HG03571 (cell line): ENCODE measurements around the gene GIMAP1.

Source experiments
- ATAC-seq: cut with Tn5 transposase; IDR thresholded peaks from one replicate; pipeline ENCODE4 v1.9.1; 2021; ENCODE audit not compliant: unreplicated experiment

GIMAP1 gene

DNA sequence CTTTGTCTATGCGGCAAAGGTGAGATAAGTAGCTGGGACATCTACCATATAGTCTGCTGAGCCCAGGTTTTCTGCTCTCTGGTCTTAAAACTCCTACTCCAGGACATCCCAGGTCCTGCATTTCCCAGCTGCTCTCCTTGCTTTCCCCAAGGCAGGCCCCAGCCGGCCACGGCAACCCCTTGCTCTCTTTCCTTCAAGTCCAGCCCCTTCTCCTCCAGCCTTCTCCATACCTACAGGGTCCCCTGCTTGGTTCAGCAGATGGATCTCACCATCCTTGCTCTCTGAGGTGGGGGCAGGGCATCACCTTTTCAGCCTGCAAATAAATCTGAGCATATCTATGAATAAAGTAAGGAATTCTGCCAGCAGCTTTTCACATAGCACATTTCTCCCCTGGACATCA, 29.5 kb downstream of the GIMAP1 start:
- ATAC-seq, result no peak

DNA sequence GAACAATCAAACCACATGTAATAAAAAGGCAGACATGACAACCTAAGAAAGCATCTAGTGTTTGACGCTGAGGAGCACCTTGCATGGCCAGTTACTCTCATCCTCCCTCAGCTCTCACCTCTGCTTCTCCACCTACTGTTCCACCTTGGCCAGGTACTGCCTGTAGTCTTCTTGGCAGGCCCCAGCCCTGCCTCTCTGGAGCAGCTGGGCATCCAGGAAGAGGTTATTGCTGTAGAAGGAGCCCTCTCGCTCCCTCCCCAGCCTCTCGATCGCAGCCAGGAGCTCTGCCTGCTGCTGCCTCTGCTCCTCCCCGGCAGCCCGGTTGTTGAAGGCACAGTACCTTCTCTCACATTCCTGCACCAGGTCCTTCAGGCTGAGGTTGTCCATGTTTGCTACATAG, 30.5 kb downstream of the GIMAP1 start:
- ATAC-seq, result no peak

DNA sequence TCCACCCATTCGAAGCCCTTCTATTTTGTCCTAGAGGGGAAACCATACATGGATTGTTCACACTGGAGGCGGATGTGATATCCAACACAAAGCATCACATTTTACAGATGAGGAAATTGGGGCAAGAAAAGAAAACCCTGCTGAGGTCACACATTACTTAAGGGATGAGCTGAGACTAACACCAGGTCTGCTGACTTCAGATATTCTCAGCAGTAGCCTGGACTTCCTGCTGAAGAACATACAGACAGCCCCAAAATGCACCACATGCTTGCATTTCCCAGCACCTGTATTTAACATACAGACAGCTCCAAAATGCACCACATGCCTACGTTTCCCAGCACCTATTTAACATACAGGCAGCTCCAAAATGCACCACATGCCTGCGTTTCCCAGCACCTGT, 32.0 kb downstream of the GIMAP1 start:
- ATAC-seq, result no peak

DNA sequence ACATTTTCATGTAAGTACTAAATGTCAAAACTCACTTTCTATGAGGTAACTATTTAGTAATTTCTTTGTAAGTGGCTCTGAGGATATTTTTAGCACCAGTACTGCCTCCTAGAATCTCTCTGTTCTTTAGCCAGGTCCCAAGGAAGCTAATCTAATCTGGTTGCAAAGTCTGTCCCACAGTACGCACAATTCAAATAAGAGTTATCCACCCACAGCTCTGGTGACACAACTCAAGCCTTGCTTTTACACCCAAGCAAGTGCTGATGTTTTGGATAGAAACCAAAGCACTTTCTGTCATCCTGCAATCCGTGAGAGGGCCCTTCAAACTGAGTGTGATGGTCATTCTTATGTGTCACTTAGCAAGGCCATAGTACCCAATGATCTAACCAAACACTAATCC, 35.3 kb downstream of the GIMAP1 start:
- no peak for ATAC-seq

DNA sequence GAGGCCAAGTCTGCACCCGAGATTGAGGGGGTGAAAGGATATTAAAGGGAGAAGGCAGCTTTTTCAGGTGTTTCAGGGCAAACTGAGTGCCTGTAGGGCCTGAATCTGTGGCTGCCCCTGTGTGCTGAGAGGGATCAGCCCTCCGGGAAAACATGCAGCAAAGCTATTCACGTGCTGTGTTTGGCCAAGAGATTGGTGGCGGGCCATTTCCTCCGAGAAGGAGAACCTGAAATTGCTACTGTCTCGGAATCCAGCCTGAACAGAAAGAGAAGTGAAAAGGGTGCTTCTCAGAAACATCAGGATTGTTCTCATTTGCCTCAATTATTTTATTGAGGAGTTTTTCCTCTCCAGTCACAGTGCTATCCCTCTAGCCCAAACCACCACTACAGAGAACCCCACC, 36.8 kb downstream of the GIMAP1 start:
- ATAC-seq, result no peak

DNA sequence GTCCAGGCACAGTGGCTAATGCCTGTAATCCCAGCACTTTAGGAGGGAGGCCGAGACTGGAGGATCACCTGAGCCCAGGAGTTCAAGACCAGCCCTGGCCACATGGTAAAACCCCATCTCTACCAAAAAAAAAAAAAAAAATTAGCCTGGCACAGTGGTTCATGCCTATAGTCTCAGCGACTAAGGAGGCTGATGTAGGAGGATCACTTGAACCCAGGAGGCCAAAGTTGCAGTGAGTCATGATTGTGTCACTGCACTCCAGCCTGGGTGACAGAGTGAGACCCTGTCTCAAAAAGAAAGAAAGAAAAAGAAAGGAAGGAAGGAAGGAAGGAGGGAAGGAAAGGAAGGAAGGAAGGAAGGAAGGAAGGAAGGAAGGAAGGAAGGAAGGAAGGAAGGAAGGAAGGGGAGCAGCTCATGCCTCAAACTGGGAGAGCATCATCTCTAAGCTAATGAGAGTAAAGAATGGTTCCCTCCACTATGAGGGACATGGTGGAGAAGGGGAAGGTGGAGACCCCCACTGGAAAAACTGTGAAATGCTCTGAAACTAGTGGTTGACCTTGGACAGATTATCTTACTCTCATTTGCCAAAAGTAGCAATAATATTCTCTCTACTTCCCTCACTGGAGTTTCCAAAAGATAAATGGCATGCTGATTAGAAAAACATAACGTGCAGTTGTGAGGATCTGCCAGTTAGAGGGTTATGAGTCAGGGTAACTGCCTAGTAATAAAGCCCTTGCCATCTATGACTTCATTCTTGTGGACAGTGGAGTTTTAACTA, 37.6 kb downstream of the GIMAP1 start:
- no peak for ATAC-seq

DNA sequence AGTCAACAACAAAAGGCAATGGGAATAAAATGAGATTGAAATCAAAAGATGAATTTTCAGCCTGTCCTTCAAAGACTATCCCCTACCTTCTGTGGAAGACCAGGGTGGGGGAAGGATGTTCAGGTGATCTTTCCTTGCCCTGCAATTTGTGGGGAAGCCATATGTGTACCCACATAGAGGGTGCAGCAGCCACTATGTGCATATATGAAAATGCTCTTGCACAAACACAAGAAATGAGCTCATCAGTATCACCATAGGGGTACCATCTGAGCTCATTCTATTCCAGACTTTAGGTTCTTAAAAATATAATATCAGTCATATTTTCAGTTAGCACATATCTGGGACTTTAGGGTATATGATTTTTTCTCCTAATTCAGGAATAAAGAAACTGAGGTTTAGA, 38.5 kb downstream of the GIMAP1 start:
- ATAC-seq, result no peak

DNA sequence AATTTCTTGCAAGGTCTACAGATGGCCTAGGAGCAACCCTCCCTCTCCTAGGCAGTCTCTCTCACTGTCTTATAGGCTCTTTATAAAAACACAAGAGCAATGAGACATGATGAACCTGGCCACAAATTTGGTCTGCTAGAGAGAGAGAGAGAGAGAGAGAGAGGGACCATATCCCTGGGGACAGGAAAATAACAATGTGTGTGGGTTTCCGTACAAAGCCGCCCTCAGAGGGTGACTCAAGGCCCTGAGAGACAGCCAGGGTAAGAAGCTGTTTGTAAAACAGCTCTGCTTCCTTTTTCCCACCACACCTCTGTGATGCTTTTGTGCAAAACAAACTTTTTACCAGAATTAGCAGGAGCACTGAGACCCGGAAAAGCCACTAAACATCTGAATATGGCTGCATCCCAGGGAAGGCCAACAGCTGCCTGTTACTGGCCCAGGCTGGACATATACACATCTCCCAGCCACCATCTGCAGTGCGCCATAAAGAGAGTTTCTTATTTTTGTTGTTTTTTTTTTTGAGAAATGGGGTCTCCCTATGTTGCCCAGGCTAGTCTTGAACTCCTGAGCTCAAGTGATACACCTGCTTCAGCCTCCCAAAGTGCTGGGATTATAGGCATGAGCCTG, 39.2 kb downstream of the GIMAP1 start:
- no peak for ATAC-seq

DNA sequence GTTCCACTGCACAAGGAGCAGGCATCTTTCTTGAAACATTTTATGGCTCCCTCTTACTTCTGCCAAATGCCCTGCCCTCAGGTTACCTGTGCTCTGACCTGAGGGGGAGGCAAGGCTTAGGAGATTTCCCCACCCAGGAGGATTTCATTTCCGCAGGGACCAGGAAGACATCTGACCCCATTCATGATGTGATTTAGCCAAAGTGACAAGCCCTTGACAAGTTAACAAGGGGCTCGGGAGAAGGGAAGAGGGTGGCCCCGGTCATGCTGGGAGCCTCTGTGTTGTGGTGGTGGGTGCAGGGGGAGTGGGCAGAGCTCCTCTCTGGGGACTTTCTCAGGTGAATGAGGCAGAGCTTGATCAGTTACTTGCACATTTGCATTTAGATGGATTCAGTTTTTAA, 39.8 kb downstream of the GIMAP1 start:
- no peak for ATAC-seq

DNA sequence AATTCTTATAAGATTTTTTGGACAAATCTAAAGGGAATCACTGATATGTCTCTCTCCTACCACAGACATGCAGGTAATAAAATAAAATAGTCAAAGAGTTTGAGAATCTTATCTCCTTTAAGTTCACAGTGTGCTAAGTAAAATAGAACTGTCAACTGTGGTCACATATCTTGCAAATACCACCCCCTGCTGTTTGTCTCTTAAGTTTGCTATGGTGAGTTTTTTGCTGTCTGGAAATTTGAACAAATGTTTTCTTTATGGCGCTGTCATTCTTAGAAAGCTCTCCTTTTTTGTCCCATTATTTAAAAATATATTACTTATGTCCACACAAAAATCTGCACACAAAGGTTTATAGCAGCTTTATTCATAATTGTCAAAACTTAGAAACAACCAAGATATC, 40.4 kb downstream of the GIMAP1 start:
- no peak for ATAC-seq

DNA sequence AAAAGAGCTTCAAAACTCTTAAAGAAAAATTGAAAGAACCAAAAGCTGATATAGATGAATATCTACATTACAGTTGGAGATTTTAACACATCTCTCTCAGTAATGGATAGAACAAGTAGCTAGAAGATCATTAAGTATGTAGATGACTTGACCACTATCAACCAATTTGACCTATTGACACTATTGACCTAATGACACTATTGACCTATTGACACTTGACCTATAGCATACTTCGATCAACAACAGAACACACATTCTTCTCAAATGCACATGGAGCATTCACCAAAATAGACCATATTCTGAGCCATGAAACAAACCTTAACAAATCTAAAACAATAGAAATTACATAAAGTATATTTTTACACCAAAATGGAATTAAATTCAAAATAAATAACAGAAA, 43.1 kb downstream of the GIMAP1 start:
- no peak for ATAC-seq

DNA sequence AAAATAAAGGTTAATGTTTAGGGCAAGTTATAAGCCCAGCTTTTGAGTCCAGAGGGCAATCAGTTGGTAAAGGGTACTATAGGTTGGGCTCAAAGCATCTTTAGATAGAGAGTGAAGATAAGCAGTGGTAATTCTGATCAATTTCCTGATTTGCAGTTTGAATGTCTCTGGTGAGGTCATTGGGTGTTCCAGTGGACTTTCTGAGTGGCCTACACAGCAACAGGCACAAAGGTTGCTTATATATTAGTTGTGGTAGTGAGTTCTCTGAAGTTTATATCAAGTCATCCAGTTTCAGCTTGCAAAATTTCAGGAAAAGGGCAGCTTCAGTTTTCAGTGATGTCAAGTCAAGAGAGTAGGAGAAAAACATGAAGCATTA, 49.9 kb downstream of the GIMAP1 start:
- no peak for ATAC-seq

DNA sequence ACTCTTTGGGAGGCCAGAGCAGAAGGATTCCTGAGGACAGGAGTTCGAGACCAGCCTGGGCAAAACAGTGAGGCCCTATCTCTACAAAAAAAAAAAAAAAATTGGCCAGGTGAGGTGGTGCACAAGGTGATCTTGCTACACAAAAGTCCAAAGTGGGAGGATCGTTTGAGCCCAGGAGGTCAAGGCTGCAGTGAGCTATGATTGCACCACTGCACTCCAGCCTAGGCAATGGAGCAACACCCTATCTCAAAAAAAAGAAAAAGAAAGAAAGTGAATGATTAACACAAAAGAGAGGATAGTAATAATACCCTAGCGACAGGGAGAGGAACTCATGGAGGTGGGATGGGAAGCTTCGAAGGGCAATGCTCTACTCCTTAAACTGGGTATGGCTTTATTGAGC, 53.4 kb downstream of the GIMAP1 start:
- no peak for ATAC-seq
